ENCODE results near the gene HCFC1.

HCFC1 gene

GRCh38 chrX:153966841-153967535 is 4.6 kb downstream of the HCFC1 start:
- no peak overlapping the region for H3K4me3 ChIP-seq (ENCODE audit: low read length)
- DNase-seq (ENCODE audit: low read depth, low spot score): no peak
- no CpG with 5 or more reads among the region's 14 CpGs for WGBS (ENCODE audit: insufficient coverage, insufficient read length)
- peaks cover 8% of the 10 kb centered on the region for H3K4me1 ChIP-seq (ENCODE audit: control insufficient read depth, insufficient read depth, low read length)
- no peak overlapping the region for H3K27ac ChIP-seq (ENCODE audit: low read length)
- H3K9me3 ChIP-seq (ENCODE audit: control insufficient read depth, insufficient read depth, low read length): no peaks in the 10 kb centered on the region
- H3K36me3 ChIP-seq (ENCODE audit: control insufficient read depth, insufficient read depth, low read length): peaks cover 7% of the 10 kb centered on the region; the same call in 1 of the 2 replicates
- no peaks in the 10 kb centered on the region for H3K27me3 ChIP-seq (ENCODE audit: control insufficient read depth, insufficient read depth, low read length)

GRCh38 chrX:153966283-153966688 is 5.3 kb downstream of the HCFC1 start:
- Histone ChIP-seq H3K4me1 (ENCODE audit: control insufficient read depth, insufficient read depth, low read length) (peaks cover 8% of the 10 kb centered on the region), H3K9me3 (ENCODE audit: control insufficient read depth, insufficient read depth, low read length) (no peaks in the 10 kb centered on the region), H3K36me3 (ENCODE audit: control insufficient read depth, insufficient read depth, low read length) (peaks cover 11% of the 10 kb centered on the region; the same call in 1 of the 2 replicates), H3K27ac (ENCODE audit: low read length) (no peak overlapping the region), H3K4me3 (ENCODE audit: low read length) (no peak overlapping the region), H3K27me3 (ENCODE audit: control insufficient read depth, insufficient read depth, low read length) (no peaks in the 10 kb centered on the region)
- no CpG with 5 or more reads among the region's 15 CpGs for WGBS (ENCODE audit: insufficient coverage, insufficient read length)
- no peak for DNase-seq (ENCODE audit: low read depth, low spot score)

- Histone ChIP-seq H3K4me1 (ENCODE audit: control insufficient read depth, insufficient read depth, low read length) (peaks cover 8% of the 10 kb centered on the region), H3K9me3 (ENCODE audit: control insufficient read depth, insufficient read depth, low read length) (no peaks in the 10 kb centered on the region), H3K4me3 (ENCODE audit: low read length) (no peak overlapping the region), H3K27ac (ENCODE audit: low read length) (no peak overlapping the region), H3K36me3 (ENCODE audit: control insufficient read depth, insufficient read depth, low read length) (peaks cover 15% of the 10 kb centered on the region), H3K27me3 (ENCODE audit: control insufficient read depth, insufficient read depth, low read length) (no peaks in the 10 kb centered on the region)
- DNase-seq (ENCODE audit: low read depth, low spot score): no peak
- no CpG with 5 or more reads among the region's 5 CpGs for WGBS (ENCODE audit: insufficient coverage, insufficient read length)
Observed at GRCh38 chrX:153965406-153965805, 6.2 kb downstream of the HCFC1 start.

- no CpG with 5 or more reads among the region's 14 CpGs for WGBS (ENCODE audit: insufficient coverage, insufficient read length)
- H3K36me3 ChIP-seq (ENCODE audit: control insufficient read depth, insufficient read depth, low read length): peaks cover 24% of the 10 kb centered on the region
- no peak for DNase-seq (ENCODE audit: low read depth, low spot score)
- H3K4me3 ChIP-seq (ENCODE audit: low read length): no peak overlapping the region
- H3K27ac ChIP-seq (ENCODE audit: low read length): no peak overlapping the region
- H3K9me3 ChIP-seq (ENCODE audit: control insufficient read depth, insufficient read depth, low read length): no peaks in the 10 kb centered on the region
- H3K27me3 ChIP-seq (ENCODE audit: control insufficient read depth, insufficient read depth, low read length): no peaks in the 10 kb centered on the region
- peaks cover 7% of the 10 kb centered on the region for H3K4me1 ChIP-seq (ENCODE audit: control insufficient read depth, insufficient read depth, low read length)
Observed at GRCh38 chrX:153964105-153964504, 7.5 kb downstream of the HCFC1 start.

- no peaks in the 10 kb centered on the region for H3K9me3 ChIP-seq (ENCODE audit: control insufficient read depth, insufficient read depth, low read length)
- H3K27ac ChIP-seq (ENCODE audit: low read length): no peak overlapping the region
- peaks cover 29% of the 10 kb centered on the region for H3K36me3 ChIP-seq (ENCODE audit: control insufficient read depth, insufficient read depth, low read length)
- H3K27me3 ChIP-seq (ENCODE audit: control insufficient read depth, insufficient read depth, low read length): no peaks in the 10 kb centered on the region
- DNase-seq (ENCODE audit: low read depth, low spot score): no peak
- H3K4me3 ChIP-seq (ENCODE audit: low read length): no peak overlapping the region
- peaks cover 5% of the 10 kb centered on the region for H3K4me1 ChIP-seq (ENCODE audit: control insufficient read depth, insufficient read depth, low read length)
- WGBS (ENCODE audit: insufficient coverage, insufficient read length): no CpG with 5 or more reads among the region's 12 CpGs
Observed at GRCh38 chrX:153963546-153963945, 8.1 kb downstream of the HCFC1 start.

- Histone ChIP-seq H3K27me3 (ENCODE audit: control insufficient read depth, insufficient read depth, low read length) (no peaks in the 10 kb centered on the region), H3K4me1 (ENCODE audit: control insufficient read depth, insufficient read depth, low read length) (no peaks in the 10 kb centered on the region; the same call in 1 of the 2 replicates), H3K4me3 (ENCODE audit: low read length) (no peak overlapping the region), H3K9me3 (ENCODE audit: control insufficient read depth, insufficient read depth, low read length) (no peaks in the 10 kb centered on the region), H3K36me3 (ENCODE audit: control insufficient read depth, insufficient read depth, low read length) (peaks cover 51% of the 10 kb centered on the region), H3K27ac (ENCODE audit: low read length) (no peak overlapping the region)
- no CpG with 5 or more reads among the region's 11 CpGs for WGBS (ENCODE audit: insufficient coverage, insufficient read length)
- DNase-seq (ENCODE audit: low read depth, low spot score): no peak
Observed at GRCh38 chrX:153961292-153961691, 10.3 kb downstream of the HCFC1 start.

GRCh38 chrX:153960786-153961185 is 10.8 kb downstream of the HCFC1 start:
- Histone ChIP-seq H3K27me3 (ENCODE audit: control insufficient read depth, insufficient read depth, low read length) (no peaks in the 10 kb centered on the region), H3K4me3 (ENCODE audit: low read length) (no peak overlapping the region), H3K9me3 (ENCODE audit: control insufficient read depth, insufficient read depth, low read length) (no peaks in the 10 kb centered on the region), H3K27ac (ENCODE audit: low read length) (no peak overlapping the region), H3K4me1 (ENCODE audit: control insufficient read depth, insufficient read depth, low read length) (no peaks in the 10 kb centered on the region), H3K36me3 (ENCODE audit: control insufficient read depth, insufficient read depth, low read length) (peaks cover 56% of the 10 kb centered on the region)
- no peak for DNase-seq (ENCODE audit: low read depth, low spot score)
- WGBS (ENCODE audit: insufficient coverage, insufficient read length): no CpG with 5 or more reads among the region's 22 CpGs

GRCh38 chrX:153960077-153960476 is 11.5 kb downstream of the HCFC1 start:
- DNase-seq (ENCODE audit: low read depth, low spot score): no peak
- peaks cover 63% of the 10 kb centered on the region for H3K36me3 ChIP-seq (ENCODE audit: control insufficient read depth, insufficient read depth, low read length)
- H3K27ac ChIP-seq (ENCODE audit: low read length): no peak overlapping the region
- H3K9me3 ChIP-seq (ENCODE audit: control insufficient read depth, insufficient read depth, low read length): no peaks in the 10 kb centered on the region
- H3K4me3 ChIP-seq (ENCODE audit: low read length): no peak overlapping the region
- no CpG with 5 or more reads among the region's 16 CpGs for WGBS (ENCODE audit: insufficient coverage, insufficient read length)
- H3K27me3 ChIP-seq (ENCODE audit: control insufficient read depth, insufficient read depth, low read length): no peaks in the 10 kb centered on the region
- no peaks in the 10 kb centered on the region for H3K4me1 ChIP-seq (ENCODE audit: control insufficient read depth, insufficient read depth, low read length)

GRCh38 chrX:153959649-153960048 is 12.0 kb downstream of the HCFC1 start:
- no peaks in the 10 kb centered on the region for H3K9me3 ChIP-seq (ENCODE audit: control insufficient read depth, insufficient read depth, low read length)
- H3K27ac ChIP-seq (ENCODE audit: low read length): no peak overlapping the region
- no peaks in the 10 kb centered on the region for H3K27me3 ChIP-seq (ENCODE audit: control insufficient read depth, insufficient read depth, low read length)
- no CpG with 5 or more reads among the region's 15 CpGs for WGBS (ENCODE audit: insufficient coverage, insufficient read length)
- H3K4me3 ChIP-seq (ENCODE audit: low read length): no peak overlapping the region
- no peaks in the 10 kb centered on the region for H3K4me1 ChIP-seq (ENCODE audit: control insufficient read depth, insufficient read depth, low read length)
- peaks cover 67% of the 10 kb centered on the region for H3K36me3 ChIP-seq (ENCODE audit: control insufficient read depth, insufficient read depth, low read length)
- no peak for DNase-seq (ENCODE audit: low read depth, low spot score)

GRCh38 chrX:153958605-153959004 is 13.0 kb downstream of the HCFC1 start:
- H3K4me1 ChIP-seq (ENCODE audit: control insufficient read depth, insufficient read depth, low read length): no peaks in the 10 kb centered on the region
- H3K27ac ChIP-seq (ENCODE audit: low read length): no peak overlapping the region
- H3K36me3 ChIP-seq (ENCODE audit: control insufficient read depth, insufficient read depth, low read length): peaks cover 72% of the 10 kb centered on the region
- H3K4me3 ChIP-seq (ENCODE audit: low read length): no peak overlapping the region
- no CpG with 5 or more reads among the region's 14 CpGs for WGBS (ENCODE audit: insufficient coverage, insufficient read length)
- H3K27me3 ChIP-seq (ENCODE audit: control insufficient read depth, insufficient read depth, low read length): no peaks in the 10 kb centered on the region
- H3K9me3 ChIP-seq (ENCODE audit: control insufficient read depth, insufficient read depth, low read length): no peaks in the 10 kb centered on the region
- DNase-seq (ENCODE audit: low read depth, low spot score): no peak

GRCh38 chrX:153957224-153957623 is 14.4 kb downstream of the HCFC1 start:
- no peak for DNase-seq (ENCODE audit: low read depth, low spot score)
- Histone ChIP-seq H3K36me3 (ENCODE audit: control insufficient read depth, insufficient read depth, low read length) (peaks cover 80% of the 10 kb centered on the region), H3K4me1 (ENCODE audit: control insufficient read depth, insufficient read depth, low read length) (0 out of 2 replicates have a peak, but pooled peaks cover 1% of the 10 kb centered on the region), H3K27ac (ENCODE audit: low read length) (no peak overlapping the region), H3K4me3 (ENCODE audit: low read length) (no peak overlapping the region), H3K27me3 (ENCODE audit: control insufficient read depth, insufficient read depth, low read length) (no peaks in the 10 kb centered on the region), H3K9me3 (ENCODE audit: control insufficient read depth, insufficient read depth, low read length) (no peaks in the 10 kb centered on the region)
- WGBS (ENCODE audit: insufficient coverage, insufficient read length): no CpG with 5 or more reads among the region's 17 CpGs
